Chondrocyte (in vitro differentiated cells): ENCODE results near the gene CSNK2A2. TPM values are rescaled to one million over a fixed set of nuclear protein-coding genes. Genes with fewer than 3 reads are reported as not detected.

ENCODE experiments used
- DNase-seq: peaks from one replicate; pipeline ENCODE4 v3.0.0; 2021; ENCODE audit warnings: mixed read lengths, low spot score
- H3K27ac Mint-ChIP-seq: one replicate; pipeline ENCODE4 v1.8.0; 2021; ENCODE audit warnings: mild to moderate bottlenecking, moderate library complexity, mixed read lengths; ENCODE audit not compliant: unreplicated experiment
- H3K27me3 Mint-ChIP-seq: 2 replicates; pipeline ENCODE4 v1.8.0; 2021; ENCODE audit warnings: low read depth, mixed read lengths
- H3K36me3 Mint-ChIP-seq: 2 replicates; pipeline ENCODE4 v1.8.0; 2021; ENCODE audit warnings: low read depth, mixed read lengths
- H3K4me1 Mint-ChIP-seq: 2 replicates; pipeline ENCODE4 v1.8.0; 2021; ENCODE audit warnings: low read depth, mild to moderate bottlenecking, mixed read lengths
- H3K4me3 Mint-ChIP-seq: one replicate; pipeline ENCODE4 v1.8.0; 2021; ENCODE audit warnings: mild to moderate bottlenecking, moderate library complexity, mixed read lengths; ENCODE audit not compliant: unreplicated experiment
- H3K9me3 Mint-ChIP-seq: 2 replicates; pipeline ENCODE4 v1.8.0; 2021; ENCODE audit warnings: low read depth, mixed read lengths
- CTCF ChIP-seq: fragments of 200-600 bp; sonication (generic); IDR thresholded peaks from 2 replicates; pipeline ENCODE4 v1.5.0; 2021; ENCODE audit warnings: antibody characterized with exemption, mild to moderate bottlenecking, moderate library complexity
- total RNA-seq: library from RNA; stranded (reverse); gene quantifications from 3 replicates; pipeline ENCODE4 v1.2.1, GENCODE V29; 2021

CSNK2A2 gene
- total RNA-seq, 1 donor from 2014 or later, result 69.6 TPM

DNA sequence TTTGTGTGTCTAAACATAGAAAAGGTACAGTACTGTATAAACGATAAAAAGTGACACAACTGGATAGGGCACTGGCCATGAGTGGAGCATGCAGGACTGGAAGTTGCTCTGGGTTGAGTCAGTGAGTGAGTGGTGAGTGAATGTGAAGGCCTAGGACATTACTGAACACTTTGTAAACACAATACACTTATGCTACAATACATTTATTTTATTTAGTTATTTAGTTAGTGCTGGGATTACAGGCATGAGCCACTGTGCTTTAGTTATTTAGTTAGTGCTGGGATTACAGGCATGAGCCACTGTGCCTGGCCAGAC is 73.3 kb downstream of the CSNK2A2 start:
- Mint-ChIP-seq H3K9me3 (peaks cover 3% of the 10 kb centered on the region), H3K27me3 (no peaks in the 10 kb centered on the region), H3K36me3 (peaks cover 2% of the 10 kb centered on the region), H3K4me1 (peaks cover 62% of the 10 kb centered on the region), H3K4me3 (no peak overlapping the region), H3K27ac (no peak overlapping the region)
- DNase-seq, result no peak
- no peak for TF ChIP-seq CTCF

DNA sequence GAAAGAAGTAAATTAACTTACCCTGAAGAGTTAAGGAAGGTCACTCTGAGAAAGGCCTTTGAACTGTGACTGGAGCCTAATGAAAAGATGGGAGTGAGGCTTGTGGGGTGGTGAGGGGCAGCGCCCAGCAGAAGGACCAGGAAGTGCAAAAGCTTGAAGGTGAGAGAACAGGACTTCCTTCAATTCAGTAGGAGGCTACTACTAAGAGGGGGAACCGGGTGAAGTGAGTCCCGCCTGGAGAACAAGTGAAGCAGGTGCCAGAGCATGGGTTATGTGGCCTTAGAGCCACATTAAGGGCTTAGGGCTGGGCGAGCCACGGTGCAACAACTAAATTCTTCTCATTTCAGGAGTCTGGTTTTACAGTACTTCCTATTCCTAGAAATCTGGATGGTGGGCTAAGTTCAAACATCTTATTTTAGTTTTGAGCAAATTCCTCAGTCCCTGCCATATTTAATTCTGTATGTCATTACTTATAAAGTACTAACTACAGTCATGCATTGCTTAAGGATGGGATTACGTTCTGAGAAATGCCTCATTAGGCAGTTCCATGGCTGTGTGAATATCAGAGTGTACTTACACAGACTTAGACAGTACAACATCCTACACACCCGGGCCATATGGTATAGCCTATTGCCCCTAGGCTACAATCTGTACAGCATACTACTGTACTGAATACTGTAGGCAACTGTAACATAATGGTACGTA is 73.9 kb downstream of the CSNK2A2 start:
- no peak for DNase-seq
- Mint-ChIP-seq H3K27ac (peak overlapping the region; percentile 50), H3K4me1 (peaks cover 59% of the 10 kb centered on the region)

GRCh38 chr16:58121132-58121531 is 76.8 kb downstream of the CSNK2A2 start:
- DNase-seq, result no peak

More for the DNA sequence above, 73.9 kb downstream of the CSNK2A2 start:
- Mint-ChIP-seq H3K27me3 (no peaks in the 10 kb centered on the region), H3K9me3 (no peaks in the 10 kb centered on the region), H3K36me3 (no peaks in the 10 kb centered on the region), H3K4me3 (no peak overlapping the region)
- no peak for TF ChIP-seq CTCF

GRCh38 chr16:58120234-58120633 is 77.7 kb downstream of the CSNK2A2 start:
- Mint-ChIP-seq H3K27me3 (no peaks in the 10 kb centered on the region), H3K27ac (no peak overlapping the region), H3K36me3 (peaks cover 3% of the 10 kb centered on the region), H3K9me3 (no peaks in the 10 kb centered on the region), H3K4me1 (peaks cover 38% of the 10 kb centered on the region), H3K4me3 (no peak overlapping the region)
- DNase-seq, result no peak
- no peak for TF ChIP-seq CTCF

More at GRCh38 chr16:58121132-58121531, 76.8 kb downstream of the CSNK2A2 start:
- Mint-ChIP-seq H3K27me3 (no peaks in the 10 kb centered on the region), H3K4me1 (peaks cover 42% of the 10 kb centered on the region), H3K4me3 (no peak overlapping the region), H3K9me3 (no peaks in the 10 kb centered on the region), H3K27ac (no peak overlapping the region), H3K36me3 (peaks cover under 1% of the 10 kb centered on the region)
- TF ChIP-seq CTCF, result no peak

- peaks cover 38% of the 10 kb centered on the region for H3K4me1 Mint-ChIP-seq
Observed at GRCh38 chr16:58119509-58119845, 78.4 kb downstream of the CSNK2A2 start.

More at GRCh38 chr16:58119509-58119845, 78.4 kb downstream of the CSNK2A2 start:
- Mint-ChIP-seq H3K9me3 (no peaks in the 10 kb centered on the region), H3K27me3 (no peaks in the 10 kb centered on the region), H3K4me3 (no peak overlapping the region), H3K27ac (no peak overlapping the region), H3K36me3 (peaks cover 11% of the 10 kb centered on the region)
- TF ChIP-seq CTCF, result no peak
- no peak for DNase-seq
